ENCODE data around the gene BMAL1. TPM values are rescaled to one million over a fixed set of nuclear protein-coding genes. Genes with fewer than 3 reads are reported as not detected.

The BMAL1 gene
- total RNA-seq, 2 donors from 2014 or later: 3.7 to 7.2 TPM

GRCh38 chr11:13367115-13367514, 89.5 kb downstream of the BMAL1 start:
- Histone ChIP-seq H3K9me3 (ENCODE audit: control insufficient read depth, low read length) (no peaks in the 10 kb centered on the region), H3K36me3 (ENCODE audit: control insufficient read depth, insufficient read depth, low read length) (no peaks in the 10 kb centered on the region), H3K27me3 (ENCODE audit: control insufficient read depth, insufficient read depth, low read length, poor library complexity, severe bottlenecking) (no peaks in the 10 kb centered on the region), H3K4me3 (ENCODE audit: low read length) (no peak overlapping the region), H3K9ac (ENCODE audit: extremely low read depth, low read length, poor library complexity, severe bottlenecking) (no peak overlapping the region), H3K27ac (ENCODE audit: low read depth, low read length) (no peak overlapping the region), H3K4me1 (ENCODE audit: control insufficient read depth, insufficient read depth, low read length) (peaks cover 7% of the 10 kb centered on the region)
- Mint-ChIP-seq H3K4me3 (no peak overlapping the region), H3K36me3 (ENCODE audit: low read depth) (no peaks in the 10 kb centered on the region), H3K9me3 (no peaks in the 10 kb centered on the region), H3K4me1 (peaks cover 17% of the 10 kb centered on the region), H3K27me3 (ENCODE audit: insufficient read depth) (no peaks in the 10 kb centered on the region), H3K27ac (no peak overlapping the region)
- TF ChIP-seq CTCF (conservative IDR thresholded peaks at IDR 0.05): no peak
- WGBS, 2 experiments (ENCODE audit: insufficient coverage in 1 of 2, insufficient read length in 1 of 2): 94% methylated on average over 4 of the region's 4 CpGs; no CpG with 5 or more reads in 1 of the 2 experiments
- DNase-seq: no peak

- H3K27ac Mint-ChIP-seq: no peak overlapping the region
- H3K4me1 Mint-ChIP-seq: peaks cover 17% of the 10 kb centered on the region
- Histone ChIP-seq H3K9ac (ENCODE audit: extremely low read depth, low read length, poor library complexity, severe bottlenecking) (no peak overlapping the region), H3K9me3 (ENCODE audit: control insufficient read depth, low read length) (no peaks in the 10 kb centered on the region), H3K4me3 (ENCODE audit: low read length) (no peak overlapping the region), H3K36me3 (ENCODE audit: control insufficient read depth, insufficient read depth, low read length) (no peaks in the 10 kb centered on the region), H3K27me3 (ENCODE audit: control insufficient read depth, insufficient read depth, low read length, poor library complexity, severe bottlenecking) (no peaks in the 10 kb centered on the region), H3K27ac (ENCODE audit: low read depth, low read length) (no peak overlapping the region), H3K4me1 (ENCODE audit: control insufficient read depth, insufficient read depth, low read length) (peaks cover 7% of the 10 kb centered on the region)
- no peak overlapping the region for H3K4me3 Mint-ChIP-seq
- H3K36me3 Mint-ChIP-seq (ENCODE audit: low read depth): no peaks in the 10 kb centered on the region
- no peaks in the 10 kb centered on the region for H3K27me3 Mint-ChIP-seq (ENCODE audit: insufficient read depth)
- TF ChIP-seq CTCF (conservative IDR thresholded peaks at IDR 0.05): no peak
- no peaks in the 10 kb centered on the region for H3K9me3 Mint-ChIP-seq
- 87 to 93% methylated on average over 3 to 5 of the region's 5 CpGs for WGBS, 2 experiments (ENCODE audit: insufficient coverage in 1 of 2, insufficient read length in 1 of 2)
- no peak for DNase-seq
Measured at GRCh38 chr11:13368041-13368446, 90.5 kb downstream of the BMAL1 start.

- Mint-ChIP-seq H3K36me3 (ENCODE audit: low read depth) (peaks cover 3% of the 10 kb centered on the region), H3K4me1 (peaks cover 2% of the 10 kb centered on the region), H3K27ac (no peak overlapping the region), H3K9me3 (no peaks in the 10 kb centered on the region), H3K4me3 (no peak overlapping the region), H3K27me3 (ENCODE audit: insufficient read depth) (no peaks in the 10 kb centered on the region)
- Histone ChIP-seq H3K4me1 (ENCODE audit: control insufficient read depth, insufficient read depth, low read length) (peaks cover 7% of the 10 kb centered on the region), H3K27me3 (ENCODE audit: control insufficient read depth, insufficient read depth, low read length, poor library complexity, severe bottlenecking) (no peaks in the 10 kb centered on the region), H3K9ac (ENCODE audit: extremely low read depth, low read length, poor library complexity, severe bottlenecking) (no peak overlapping the region), H3K9me3 (ENCODE audit: control insufficient read depth, low read length) (no peaks in the 10 kb centered on the region), H3K27ac (ENCODE audit: low read depth, low read length) (no peak overlapping the region), H3K4me3 (ENCODE audit: low read length) (no peak overlapping the region), H3K36me3 (ENCODE audit: control insufficient read depth, insufficient read depth, low read length) (no peaks in the 10 kb centered on the region)
- no peak for TF ChIP-seq CTCF (conservative IDR thresholded peaks at IDR 0.05)
- no peak for DNase-seq
- 92 to 95% methylated on average over 2 of the region's 2 CpGs for WGBS, 2 experiments (ENCODE audit: insufficient coverage in 1 of 2, insufficient read length in 1 of 2)
Measured at GRCh38 chr11:13373216-13373615, 95.6 kb downstream of the BMAL1 start.

All from endodermal cell (in vitro differentiated cells).